Measurements from ENCODE around the gene ORMDL2.
"Not testable (repeated sequence)": the region's sequence is repeated elsewhere in the genome, so short reads cannot be mapped to it uniquely, and the experiment has no call there.

ORMDL2 gene

DNA sequence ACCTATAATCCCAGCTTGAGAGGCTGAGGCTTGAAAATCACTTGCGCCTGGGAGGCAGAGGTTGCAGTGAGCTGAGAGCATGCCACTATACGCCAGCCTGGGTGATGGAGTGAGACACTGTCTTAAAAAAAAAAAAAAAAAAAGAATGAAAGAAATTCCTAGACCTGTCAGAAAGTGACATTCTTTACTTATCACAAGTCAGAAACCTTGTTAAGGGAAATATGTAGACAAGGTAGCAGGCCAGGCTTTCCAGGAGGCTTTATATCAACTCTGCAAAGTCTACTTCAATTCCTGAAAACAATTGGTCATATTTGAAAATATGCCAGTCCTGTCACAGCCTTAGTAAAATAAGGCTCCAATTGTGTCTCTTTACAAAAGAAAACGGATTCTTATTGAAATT, 44.0 kb downstream of the ORMDL2 start:
- no peak for DNase-seq

DNA sequence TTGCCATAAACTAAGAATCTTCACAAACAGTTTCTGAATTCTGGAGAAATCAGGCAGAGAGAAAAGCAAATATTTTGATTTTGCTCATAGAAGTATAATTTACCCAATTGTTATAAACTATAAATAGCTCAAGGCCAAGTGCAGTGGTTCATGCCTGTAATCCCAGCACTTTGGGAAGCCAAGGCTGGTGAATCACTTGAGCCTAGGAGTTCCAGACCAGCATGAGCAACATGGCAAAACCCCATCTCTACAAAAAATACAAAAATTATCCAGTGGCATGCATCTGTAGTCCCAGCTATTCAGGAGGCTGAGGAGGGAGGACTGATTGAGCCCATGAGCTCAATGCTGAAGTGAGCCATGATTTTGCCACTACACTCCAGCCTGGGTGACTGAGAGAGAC, 44.4 kb downstream of the ORMDL2 start:
- DNase-seq = no peak

DNA sequence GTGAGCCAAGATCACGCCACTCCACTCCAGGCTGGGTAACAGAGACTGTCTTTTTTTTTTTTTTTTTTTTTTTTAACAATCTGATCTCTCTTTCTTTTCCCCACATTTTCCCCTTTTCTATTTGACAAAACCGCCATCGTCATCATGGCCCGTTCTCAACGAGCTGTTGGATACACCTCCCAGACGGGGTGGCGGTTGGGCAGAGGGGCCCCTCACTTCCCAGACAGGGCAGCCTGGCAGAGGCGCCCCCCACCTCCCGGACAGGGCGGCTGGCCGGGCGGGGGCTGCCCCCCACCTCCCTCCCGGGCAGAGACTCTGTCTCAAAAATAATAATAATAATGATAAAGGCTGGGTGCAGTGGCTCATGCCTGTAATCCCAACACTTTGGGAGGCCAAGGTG, 45.1 kb downstream of the ORMDL2 start:
- DNase-seq = not testable (repeated sequence)

DNA sequence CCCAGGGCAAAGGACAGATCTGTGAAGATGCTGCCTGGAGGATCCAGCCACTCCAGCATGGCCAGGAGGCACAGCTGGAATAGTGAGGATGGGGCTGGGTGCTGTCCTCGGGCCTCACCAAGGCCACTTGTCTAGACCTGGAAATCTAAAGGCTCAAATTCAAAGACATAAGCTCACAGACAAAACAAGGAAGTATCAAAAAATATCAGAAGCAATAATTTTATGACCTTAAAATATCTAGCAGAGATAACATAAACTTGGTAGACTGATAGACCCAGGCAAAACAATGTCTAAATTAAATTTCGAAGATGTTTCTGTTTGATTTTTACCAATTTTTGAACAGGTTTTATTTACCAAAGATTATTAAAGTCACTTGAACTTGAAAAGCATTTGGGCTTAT, 47.5 kb downstream of the ORMDL2 start:
- DNase-seq = no peak

DNA sequence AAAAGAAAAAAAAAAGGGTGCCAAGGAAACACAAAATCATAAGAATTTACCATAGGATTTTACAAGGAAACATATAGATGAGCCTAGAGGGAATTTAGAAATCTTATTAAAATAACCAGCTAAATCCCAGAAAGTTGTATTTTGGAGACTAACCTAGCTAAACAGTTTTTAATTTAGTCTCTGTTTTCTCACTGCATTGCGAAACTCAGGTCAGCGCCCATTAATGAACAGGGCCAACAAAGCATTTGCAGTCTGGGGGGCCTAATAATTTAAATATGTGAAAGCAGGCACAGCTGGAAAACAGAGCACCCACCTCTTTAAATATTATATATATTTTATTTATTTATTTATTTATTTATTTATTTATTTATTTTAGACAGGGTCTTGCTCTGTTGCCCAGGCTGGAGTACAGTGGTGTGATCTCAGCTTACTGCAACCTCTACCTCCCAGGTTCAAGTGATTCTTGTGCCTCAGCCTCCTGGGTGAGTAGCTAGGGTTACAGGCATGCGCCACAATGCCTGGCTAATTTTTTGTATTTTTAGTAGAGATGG, 48.7 kb downstream of the ORMDL2 start:
- not testable (repeated sequence) for DNase-seq

Measured in NCI-H526 treated with DMSO at 0.1 percent for 48 hours (cell line).